PC-9 (cell line): Measurements from ENCODE around the gene KIAA0753.

Experiments used
- CTCF ChIP-seq: fragments of 200-600 bp; sonication (generic); conservative IDR thresholded peaks from 2 replicates; pipeline ENCODE4 v1.6.1; 2017; ENCODE audit warnings: mixed run types, antibody characterized with exemption, mild to moderate bottlenecking, moderate library complexity
- EZH2 ChIP-seq: fragments of 200-600 bp; sonication (generic); IDR thresholded peaks from 2 replicates; pipeline ENCODE4 v1.8.0; 2017; ENCODE audit warnings: antibody characterized with exemption, low read depth

- no peak for TF ChIP-seq CTCF
- no peak for TF ChIP-seq EZH2
Measured at GRCh38 chr17:6611231-6611630, 29.3 kb downstream of the KIAA0753 start.
